Activated T-cell treated with anti-CD3 and anti-CD28 coated beads for 4 hours (primary cell): Measurements from ENCODE around the gene CYB561.

ENCODE experiments used
- DNase-seq: peaks from one replicate; pipeline ENCODE4 v3.0.0-alpha.2; 2020

Gene CYB561

DNA sequence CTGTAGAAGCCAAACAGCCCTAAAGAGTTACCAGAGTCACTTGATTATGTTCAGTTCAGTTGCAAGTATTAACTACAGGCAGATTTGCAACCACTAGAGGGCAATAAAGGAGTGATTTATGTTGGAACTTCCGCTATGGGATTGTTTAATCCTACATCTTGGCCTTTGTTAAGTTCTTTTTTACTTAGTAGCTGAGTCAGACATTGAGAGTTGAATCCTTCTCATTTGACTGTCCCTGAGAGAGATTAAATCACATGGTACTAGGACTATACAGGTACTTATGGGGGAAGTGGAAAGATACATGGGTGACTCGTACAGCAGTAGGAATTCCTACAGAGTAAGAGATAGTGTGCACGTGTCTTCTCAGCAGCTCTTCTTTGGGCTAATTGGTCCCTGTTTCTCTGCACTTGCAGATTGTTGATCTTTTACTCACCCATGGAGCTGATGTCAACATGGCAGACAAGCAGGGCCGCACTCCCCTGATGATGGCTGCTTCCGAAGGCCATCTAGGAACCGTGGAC lies 40.3 kb downstream of the CYB561 start:
- DNase-seq, result no peak

DNA sequence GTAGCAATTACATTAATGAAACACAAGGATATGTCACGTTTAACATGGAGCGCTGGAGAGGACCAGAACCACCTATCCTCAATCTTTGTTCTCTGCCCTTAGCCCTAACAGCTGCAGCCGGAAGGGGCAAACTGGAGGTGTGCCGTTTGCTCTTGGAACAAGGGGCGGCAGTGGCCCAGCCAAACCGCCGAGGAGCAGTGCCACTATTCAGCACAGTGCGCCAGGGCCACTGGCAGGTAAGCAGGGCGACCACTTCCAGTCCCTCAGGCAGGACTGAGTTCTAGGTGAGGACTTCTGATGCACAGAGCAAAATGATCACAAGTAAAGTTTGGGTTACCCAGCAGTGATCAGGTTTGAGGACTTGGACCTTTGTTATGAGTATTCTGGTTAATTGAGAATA lies 41.1 kb downstream of the CYB561 start:
- no peak for DNase-seq

DNA sequence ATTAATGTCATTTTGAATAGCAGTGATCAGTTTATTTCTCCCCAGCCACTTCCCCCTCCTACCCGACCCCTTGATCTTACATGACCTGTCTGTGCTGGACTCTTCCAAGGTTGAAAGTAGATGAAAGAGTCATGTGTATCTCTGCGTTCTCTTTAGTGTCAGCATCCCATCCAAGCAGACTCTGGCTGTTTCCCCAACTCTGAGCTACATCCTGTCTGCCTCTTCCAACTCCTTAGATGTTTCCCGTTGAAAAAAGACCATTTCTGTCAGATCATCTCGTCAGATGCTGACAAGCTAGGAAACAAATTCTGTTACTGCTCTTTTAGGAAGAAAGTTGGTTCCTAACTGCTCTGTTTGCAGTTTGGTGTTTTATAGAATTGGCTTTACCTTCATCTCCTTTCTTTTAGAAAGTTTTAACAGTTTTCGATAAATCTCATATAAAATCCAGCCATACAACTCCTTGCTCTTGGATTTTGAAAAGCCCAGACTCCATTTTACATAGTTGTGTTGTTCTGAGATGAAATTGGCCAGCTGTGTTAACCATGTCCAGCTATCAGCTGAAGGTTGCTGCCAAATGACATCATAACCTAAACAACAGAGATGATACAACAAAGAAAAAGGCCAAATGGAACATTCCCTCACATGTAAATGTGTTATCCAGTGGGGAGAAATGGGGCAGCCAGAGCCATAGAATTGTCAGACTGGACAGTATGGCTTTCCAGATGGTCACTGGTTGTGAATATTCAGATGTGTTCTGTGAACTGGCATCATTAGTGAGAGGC lies 43.5 kb downstream of the CYB561 start:
- no peak for DNase-seq

DNA sequence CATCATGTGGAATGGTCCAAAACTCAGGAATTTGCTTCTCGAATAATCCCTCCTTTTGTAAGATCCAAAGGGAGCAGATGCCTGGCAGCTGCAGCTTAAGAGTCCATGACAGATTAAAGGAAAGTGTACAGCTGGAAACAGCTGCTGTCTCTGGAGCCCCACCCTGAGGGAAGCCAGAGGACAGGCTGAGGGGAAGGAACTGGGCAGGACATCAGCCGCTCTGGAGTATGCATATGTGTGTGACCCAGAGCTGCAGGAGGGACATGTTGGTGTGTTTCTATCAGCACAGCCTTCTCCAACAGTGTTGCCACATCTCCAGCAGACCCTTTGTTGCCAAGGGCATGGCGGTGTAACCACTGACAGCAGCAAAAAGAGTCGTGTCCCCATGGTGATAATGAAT lies 46.2 kb downstream of the CYB561 start:
- no peak for DNase-seq

DNA sequence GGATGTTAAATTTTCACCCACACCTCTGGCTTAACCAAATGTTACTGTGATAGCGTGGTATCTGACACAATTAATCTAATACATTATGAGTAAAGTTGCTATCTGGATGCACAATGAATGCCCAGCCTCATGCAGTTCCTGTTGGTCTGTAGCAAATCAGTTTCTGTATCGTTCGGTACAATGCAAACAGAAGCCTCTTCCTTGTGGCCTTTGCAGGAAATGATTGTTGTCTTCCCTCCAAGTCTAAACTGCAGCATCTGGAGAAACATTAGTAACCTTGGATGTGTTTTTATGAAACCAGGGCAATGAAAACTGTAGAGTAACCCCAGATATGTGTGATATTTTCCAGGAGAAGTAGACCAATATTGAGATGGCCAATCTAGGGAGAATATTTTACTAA lies 46.8 kb downstream of the CYB561 start:
- DNase-seq, result no peak

DNA sequence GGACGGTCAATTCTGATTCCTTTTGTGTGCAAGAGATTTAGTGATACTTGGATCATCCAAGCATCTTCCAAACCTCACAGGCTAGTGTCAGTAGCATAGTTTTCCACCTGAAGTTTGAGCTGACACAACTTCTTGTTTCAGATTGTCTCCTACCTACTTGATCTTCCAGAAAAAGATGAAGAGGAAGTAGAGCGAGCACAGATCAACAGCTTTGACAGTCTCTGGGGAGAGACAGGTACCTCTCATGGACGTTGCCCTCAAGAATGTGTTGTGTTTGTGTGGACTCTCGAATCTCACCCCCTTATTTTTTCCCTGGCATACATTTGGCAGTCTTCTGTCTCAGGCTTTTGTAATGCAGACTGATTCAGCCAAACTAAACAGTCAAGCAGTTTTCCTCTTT lies 47.4 kb downstream of the CYB561 start:
- DNase-seq, result no peak

DNA sequence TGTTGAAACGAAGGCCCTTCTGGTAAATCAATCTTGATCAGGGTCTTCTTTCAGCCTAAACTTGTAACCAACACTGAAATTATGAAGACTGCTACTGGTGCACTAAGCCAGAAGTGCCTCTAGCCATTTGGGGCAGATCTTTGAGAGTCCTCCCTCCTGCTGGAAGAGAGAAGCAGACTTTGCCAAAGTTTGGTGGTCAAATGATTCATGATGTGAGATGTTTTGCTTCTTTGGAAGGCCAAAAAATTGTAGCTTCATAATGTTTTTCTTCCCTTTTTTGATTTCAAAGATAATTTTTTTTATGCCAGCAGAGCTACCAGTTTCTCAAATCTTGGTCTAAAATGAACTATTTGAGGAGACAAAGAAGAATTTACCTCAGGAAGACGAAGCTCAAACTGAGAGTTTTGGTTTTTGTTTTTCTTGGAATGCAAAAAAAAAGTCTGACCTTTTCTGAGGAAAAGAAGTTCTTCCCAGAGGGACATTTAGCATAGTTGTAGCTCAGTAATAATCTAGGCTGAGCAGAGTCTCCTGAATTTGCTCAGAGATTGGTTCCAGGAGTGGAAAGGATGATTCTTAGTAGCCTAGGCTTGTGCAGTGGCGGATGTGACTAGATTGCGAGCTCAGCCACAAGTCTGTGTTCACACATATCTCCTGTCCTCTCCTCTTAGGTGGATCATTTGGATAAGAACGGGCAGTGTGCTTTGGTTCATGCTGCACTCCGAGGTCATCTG lies 50.9 kb downstream of the CYB561 start:
- DNase-seq, result no peak

DNA sequence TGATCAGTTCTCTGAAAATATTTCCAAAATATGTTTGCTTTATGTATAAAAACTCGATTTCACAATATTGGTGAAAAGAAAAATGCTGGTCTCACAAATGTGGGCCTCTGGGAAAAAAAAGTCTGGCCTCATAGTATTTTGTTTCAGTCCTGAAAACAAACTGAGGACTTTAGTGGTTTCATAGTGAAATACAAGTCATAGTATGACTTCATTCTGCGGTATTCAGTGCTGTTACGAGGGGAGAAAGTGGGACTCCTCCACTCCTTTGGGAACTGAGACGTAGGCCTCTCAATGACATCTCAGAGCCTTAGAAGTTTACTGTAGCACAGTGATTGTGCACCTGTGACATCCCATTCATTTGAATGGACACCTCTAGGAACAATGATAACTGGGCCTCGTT lies 56.0 kb downstream of the CYB561 start:
- DNase-seq, result no peak

DNA sequence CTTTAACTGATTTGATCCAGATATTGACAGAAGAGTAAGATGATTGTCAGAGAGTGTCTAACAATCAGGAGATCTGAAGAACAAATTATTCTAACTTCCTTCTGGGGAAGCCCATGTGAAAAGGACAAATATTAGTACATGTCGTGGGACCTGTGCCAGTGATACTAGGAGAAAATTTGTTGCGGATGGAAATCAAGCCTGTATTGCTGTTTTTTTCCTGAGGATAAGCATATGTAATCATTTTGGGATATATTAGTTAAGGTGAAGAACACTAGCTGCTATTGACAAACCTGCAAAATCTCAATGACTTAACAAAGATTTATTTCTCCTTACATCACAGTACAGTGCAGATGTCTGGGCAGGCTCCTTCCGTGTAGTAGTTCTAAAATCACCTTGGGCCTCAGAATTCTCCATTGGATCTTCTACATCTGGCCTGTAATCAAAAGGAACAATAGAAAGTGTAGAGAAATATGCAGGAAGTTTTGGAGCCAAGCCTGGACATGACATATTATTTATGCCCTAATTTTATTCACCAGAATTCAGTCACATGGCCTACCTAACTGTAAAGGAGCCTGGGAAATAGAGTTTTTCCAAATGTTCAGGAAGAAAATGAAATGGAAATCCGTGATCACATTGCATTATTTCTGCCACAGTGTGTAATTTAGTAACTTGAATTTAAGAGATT lies 58.3 kb downstream of the CYB561 start:
- no peak for DNase-seq

DNA sequence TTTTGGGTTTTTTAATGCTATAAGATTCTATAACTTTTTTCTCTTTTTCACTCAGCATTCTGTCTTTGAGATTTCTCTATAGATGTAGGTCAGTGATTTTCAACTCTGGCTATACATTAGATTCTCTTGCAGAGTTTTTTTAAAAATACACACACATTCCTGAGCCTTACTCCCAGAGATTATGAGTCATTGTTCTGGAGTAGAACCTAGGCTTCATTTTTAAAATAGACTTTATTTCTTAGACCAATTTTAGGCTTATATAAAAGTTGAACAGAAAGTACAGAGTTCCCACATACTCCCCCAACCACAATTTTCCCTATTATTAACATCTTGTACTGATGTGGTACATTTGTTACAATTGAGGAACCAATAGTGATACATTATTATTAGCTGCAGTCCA lies 63.3 kb downstream of the CYB561 start:
- no peak for DNase-seq
